ENCODE data around the gene SOWAHA.
A peak's percentile ranks its signal among the peaks of the same experiment; 100 is the strongest.

SOWAHA gene

GRCh38 chr5:132827943-132828673 is 15.0 kb downstream of the SOWAHA start:
- Histone ChIP-seq H3K9me2 (replicated peaks; ENCODE audit: insufficient read depth, low read length) (no peaks in the 10 kb centered on the region), H3K4me3 (ENCODE audit: insufficient read depth, low read length, poor library complexity, severe bottlenecking) (no peak overlapping the region), H3K9ac (ENCODE audit: low read length) (no peak overlapping the region), H3K9me3 (ENCODE audit: insufficient read depth, low read length) (no peaks in the 10 kb centered on the region), H3F3A (ENCODE audit: insufficient read depth) (no peaks in the 10 kb centered on the region), H2AFZ (ENCODE audit: low read depth, low read length, severe bottlenecking) (no peak overlapping the region), H3K27ac (ENCODE audit: low read depth, low read length) (no peak overlapping the region), H3K79me2 (ENCODE audit: insufficient read depth, low read length) (no peaks in the 10 kb centered on the region), H3K36me3 (ENCODE audit: low read length) (no peaks in the 10 kb centered on the region), H3K27me3 (ENCODE audit: low read length) (no peaks in the 10 kb centered on the region), H4K20me1 (ENCODE audit: low read depth, low read length) (no peaks in the 10 kb centered on the region), H3K4me2 (ENCODE audit: low read depth, low read length, poor library complexity, severe bottlenecking) (no peak overlapping the region)
- TF ChIP-seq, protein P1, sequence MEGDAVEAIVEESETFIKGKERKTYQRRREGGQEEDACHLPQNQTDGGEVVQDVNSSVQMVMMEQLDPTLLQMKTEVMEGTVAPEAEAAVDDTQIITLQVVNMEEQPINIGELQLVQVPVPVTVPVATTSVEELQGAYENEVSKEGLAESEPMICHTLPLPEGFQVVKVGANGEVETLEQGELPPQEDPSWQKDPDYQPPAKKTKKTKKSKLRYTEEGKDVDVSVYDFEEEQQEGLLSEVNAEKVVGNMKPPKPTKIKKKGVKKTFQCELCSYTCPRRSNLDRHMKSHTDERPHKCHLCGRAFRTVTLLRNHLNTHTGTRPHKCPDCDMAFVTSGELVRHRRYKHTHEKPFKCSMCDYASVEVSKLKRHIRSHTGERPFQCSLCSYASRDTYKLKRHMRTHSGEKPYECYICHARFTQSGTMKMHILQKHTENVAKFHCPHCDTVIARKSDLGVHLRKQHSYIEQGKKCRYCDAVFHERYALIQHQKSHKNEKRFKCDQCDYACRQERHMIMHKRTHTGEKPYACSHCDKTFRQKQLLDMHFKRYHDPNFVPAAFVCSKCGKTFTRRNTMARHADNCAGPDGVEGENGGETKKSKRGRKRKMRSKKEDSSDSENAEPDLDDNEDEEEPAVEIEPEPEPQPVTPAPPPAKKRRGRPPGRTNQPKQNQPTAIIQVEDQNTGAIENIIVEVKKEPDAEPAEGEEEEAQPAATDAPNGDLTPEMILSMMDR (IDR thresholded peaks at IDR 0.05; ENCODE audit: insufficient read depth, low read length, poor library complexity, severe bottlenecking) = no peak
- no peak for TF ChIP-seq EZH2phosphoT487 (conservative IDR thresholded peaks at IDR 0.05; ENCODE audit: low read length)

GRCh38 chr5:132828846-132829494 is 15.9 kb downstream of the SOWAHA start:
- Histone ChIP-seq H3F3A (ENCODE audit: insufficient read depth) (no peaks in the 10 kb centered on the region), H3K79me2 (ENCODE audit: insufficient read depth, low read length) (no peaks in the 10 kb centered on the region), H3K9me2 (replicated peaks; ENCODE audit: insufficient read depth, low read length) (no peaks in the 10 kb centered on the region), H3K9me3 (ENCODE audit: insufficient read depth, low read length) (no peaks in the 10 kb centered on the region), H2AFZ (ENCODE audit: low read depth, low read length, severe bottlenecking) (no peak overlapping the region), H3K4me2 (ENCODE audit: low read depth, low read length, poor library complexity, severe bottlenecking) (no peak overlapping the region), H3K36me3 (ENCODE audit: low read length) (no peaks in the 10 kb centered on the region), H3K27ac (ENCODE audit: low read depth, low read length) (no peak overlapping the region), H3K4me3 (ENCODE audit: insufficient read depth, low read length, poor library complexity, severe bottlenecking) (no peak overlapping the region), H4K20me1 (ENCODE audit: low read depth, low read length) (no peaks in the 10 kb centered on the region), H3K27me3 (ENCODE audit: low read length) (no peaks in the 10 kb centered on the region), H3K9ac (ENCODE audit: low read length) (no peak overlapping the region)
- no peak for TF ChIP-seq EZH2phosphoT487 (conservative IDR thresholded peaks at IDR 0.05; ENCODE audit: low read length)
- TF ChIP-seq, protein P1 (IDR thresholded peaks at IDR 0.05; ENCODE audit: insufficient read depth, low read length, poor library complexity, severe bottlenecking) = no peak

DNA sequence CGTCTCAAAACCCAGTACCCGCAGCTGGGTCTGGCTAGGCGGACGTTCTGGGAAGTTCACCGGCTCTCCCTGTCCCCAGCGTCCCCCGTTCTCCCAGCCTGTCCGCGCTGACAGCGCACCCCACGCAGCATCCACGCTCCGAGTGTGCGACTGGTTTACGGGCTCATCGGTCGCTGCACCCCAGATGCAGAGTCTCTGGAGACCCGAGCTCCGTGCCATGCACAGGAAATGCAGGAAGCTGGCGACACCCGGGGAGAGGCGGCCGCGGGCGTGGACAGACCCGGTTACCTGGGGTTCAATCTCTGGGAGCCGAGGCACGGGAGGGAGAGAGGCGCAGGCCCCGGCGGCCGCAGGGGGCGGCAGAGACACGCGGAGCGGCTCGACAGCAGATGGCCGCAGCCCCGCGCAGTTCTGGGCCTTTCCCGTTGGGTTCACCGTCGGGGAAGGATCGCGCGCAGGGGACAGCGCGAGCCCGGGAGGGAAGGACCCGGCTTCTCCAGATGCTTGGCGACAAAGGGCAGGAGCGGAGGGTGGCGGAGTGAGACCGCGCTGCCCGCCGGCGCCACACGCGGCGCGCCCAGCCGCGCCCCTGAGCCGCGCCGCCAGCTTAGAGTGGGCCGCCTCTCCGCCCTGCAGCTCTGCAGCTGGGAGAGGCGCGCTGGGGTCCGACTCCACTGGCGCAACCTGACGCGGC is 16.8 kb downstream of the SOWAHA start:
- no peaks in the 10 kb centered on the region for H4K20me1 ChIP-seq (ENCODE audit: low read depth, low read length)
- H3K79me2 ChIP-seq (ENCODE audit: insufficient read depth, low read length) = no peaks in the 10 kb centered on the region
- peak overlapping the region; percentile 74 for H3K4me3 ChIP-seq (ENCODE audit: insufficient read depth, low read length, poor library complexity, severe bottlenecking)
- no peaks in the 10 kb centered on the region for H3K9me3 ChIP-seq (ENCODE audit: insufficient read depth, low read length)
- H3K27ac ChIP-seq (ENCODE audit: low read depth, low read length) = no peak overlapping the region
- H3K4me2 ChIP-seq (ENCODE audit: low read depth, low read length, poor library complexity, severe bottlenecking) = peak overlapping the region; percentile 48
- H2AFZ ChIP-seq (ENCODE audit: low read depth, low read length, severe bottlenecking) = peak overlapping the region; percentile 89
- TF ChIP-seq, protein P1 (IDR thresholded peaks at IDR 0.05; ENCODE audit: insufficient read depth, low read length, poor library complexity, severe bottlenecking) = peak; percentile 69
- no peak for TF ChIP-seq EZH2phosphoT487 (conservative IDR thresholded peaks at IDR 0.05; ENCODE audit: low read length)
- no peaks in the 10 kb centered on the region for H3K36me3 ChIP-seq (ENCODE audit: low read length)
- no peaks in the 10 kb centered on the region for H3F3A ChIP-seq (ENCODE audit: insufficient read depth)
- peak overlapping the region; percentile 65 for H3K9ac ChIP-seq (ENCODE audit: low read length)
- no peaks in the 10 kb centered on the region for H3K9me2 ChIP-seq (replicated peaks; ENCODE audit: insufficient read depth, low read length)
- H3K27me3 ChIP-seq (ENCODE audit: low read length) = no peaks in the 10 kb centered on the region
